Esophagus squamous epithelium (tissue), 5 donors: ENCODE data around the gene SHFL. TPM values are rescaled to one million over a fixed set of nuclear protein-coding genes. Genes with fewer than 3 reads are reported as not detected.
A peak's percentile ranks its signal among the peaks of the same experiment; 100 is the strongest.

Experiments
- DNase-seq: peaks from one replicate; lab custom pipeline; 2025; lab: John Stamatoyannopoulos, UW
- H3K27ac ChIP-seq, 4 donors: fragments of 200-600 bp; sonication (generic); one replicate each; pipeline ENCODE4 v1.5.1; 2016 to 2019; ENCODE audit warnings: mild to moderate bottlenecking in 1 of 4
- H3K27me3 ChIP-seq, 4 donors: fragments of 200-600 bp; sonication (generic); 1 replicate in 3 of 4; 2 replicates in 1 of 4; pipeline versions ENCODE4 v1.5.1 to v1.6.0; 2017 to 2021; ENCODE audit warnings: antibody characterized with exemption in 1 of 4
- H3K36me3 ChIP-seq, 3 donors: fragments of 200-600 bp; sonication (generic); one replicate each; pipeline ENCODE4 v1.5.1; 2016 to 2019
- H3K4me1 ChIP-seq, 3 donors: fragments of 200-600 bp; sonication (generic); one replicate each; pipeline ENCODE4 v1.5.1; 2017 to 2019
- H3K4me3 ChIP-seq, 4 donors: fragments of 200-600 bp; sonication (generic); 1 replicate in 3 of 4; 2 replicates in 1 of 4; pipeline ENCODE4 v1.5.1; 2016 to 2019; ENCODE audit warnings: mild to moderate bottlenecking in 2 of 4, moderate library complexity in 1 of 4
- H3K9me3 ChIP-seq, 3 donors: fragments of 200-600 bp; sonication (generic); one replicate each; pipeline ENCODE4 v1.5.1; 2016 to 2019
- POLR2A ChIP-seq, 4 donors: fragments of 450-650 bp; IDR thresholded peaks; one replicate each; pipeline ENCODE4 v1.6.1; 2017; ENCODE audit warnings: antibody characterized with exemption in 4 of 4, mild to moderate bottlenecking in 4 of 4, moderate library complexity in 3 of 4
- WGBS, 2 donors: methylation state at CpG; one replicate each; pipeline ENCODE4 v1.1.5; 2018; 5-methylcytosine and 5-hydroxymethylcytosine counted together
- intact Hi-C: fragments of 100-400 bp; cut with DNase I; formaldehyde crosslinking; loops from one replicate; pipeline ENCODE4 v1.15.0; 2022
- total RNA-seq, 4 donors: library from RNA; depleted of rRNA; stranded (reverse); fragments of >200 nt; gene quantifications; one replicate each; pipeline ENCODE4 v1.1.0, GENCODE V29; 2016
- TF ChIP-seq, protein P1 (sequence below), 6 experiments: fragments of 450-650 bp in 4 of 6; fragments of 200-600 bp in 2 of 6; sonication (generic) in 2 of 6; IDR thresholded peaks; one replicate each; pipeline ENCODE4 v1.5.1; 2016 to 2019; ENCODE audit warnings: antibody characterized with exemption in 6 of 6, mild to moderate bottlenecking in 4 of 6, moderate library complexity in 4 of 6
- donor health status: DM: yes; HTN: yes; CAD: no.

The SHFL gene
- total RNA-seq, 4 donors from 2014 or later, result 10.0 to 23.7 (median 14.7) TPM

DNA sequence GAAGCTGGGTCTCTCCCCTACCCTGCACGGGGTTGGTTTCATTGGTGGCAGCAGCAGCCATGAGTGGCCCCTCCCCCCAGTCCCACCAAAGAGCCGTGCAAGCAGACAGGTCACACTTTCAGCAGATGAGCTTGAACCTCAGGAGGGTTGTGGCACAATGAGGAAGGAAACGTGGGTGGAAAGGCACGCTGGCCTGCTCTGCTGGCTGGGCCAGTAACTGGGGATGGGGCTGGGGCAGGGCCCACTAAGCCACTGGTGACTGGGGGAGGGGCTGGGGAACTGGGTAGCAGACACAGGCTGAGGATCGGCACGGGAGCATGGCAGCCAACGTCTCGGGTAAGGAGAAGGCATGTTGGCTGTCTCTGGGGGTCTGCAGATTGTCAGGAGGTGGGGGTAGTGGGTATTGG lies 25.3 kb downstream of the SHFL start, which contains the start of gene P2RY11:
TSS of gene P2RY11 (plus strand) at position 289 of the 407 bp plus-strand sequence. CDS start at position 318, 29 bp downstream.
- intact Hi-C loops, result loop anchor here (10.0 kb wide), 1 partner anchor 143 kb away; the partner anchor contains the start of gene MRPL4
- Histone ChIP-seq H3K4me3 (peak within 1 kb of the TSS in 1 of 4 donors; percentile 23), H3K27me3 (no peaks in the 10 kb centered on the region), H3K36me3 (peaks cover 43 to 79% (median 57%) of the 10 kb centered on the region in 3 donors), H3K27ac (peak within 1 kb of the TSS in 2 of 4 donors; percentile 57 to 58), H3K4me1 (peaks cover 13 to 51% (median 20%) of the 10 kb centered on the region in 3 donors), H3K9me3 (no peaks in the 10 kb centered on the region)
- 49 to 88% methylated on average over 4 to 5 of the region's 8 CpGs for WGBS, 2 donors
- DNase-seq, result no peak
- TF ChIP-seq, protein P1, sequence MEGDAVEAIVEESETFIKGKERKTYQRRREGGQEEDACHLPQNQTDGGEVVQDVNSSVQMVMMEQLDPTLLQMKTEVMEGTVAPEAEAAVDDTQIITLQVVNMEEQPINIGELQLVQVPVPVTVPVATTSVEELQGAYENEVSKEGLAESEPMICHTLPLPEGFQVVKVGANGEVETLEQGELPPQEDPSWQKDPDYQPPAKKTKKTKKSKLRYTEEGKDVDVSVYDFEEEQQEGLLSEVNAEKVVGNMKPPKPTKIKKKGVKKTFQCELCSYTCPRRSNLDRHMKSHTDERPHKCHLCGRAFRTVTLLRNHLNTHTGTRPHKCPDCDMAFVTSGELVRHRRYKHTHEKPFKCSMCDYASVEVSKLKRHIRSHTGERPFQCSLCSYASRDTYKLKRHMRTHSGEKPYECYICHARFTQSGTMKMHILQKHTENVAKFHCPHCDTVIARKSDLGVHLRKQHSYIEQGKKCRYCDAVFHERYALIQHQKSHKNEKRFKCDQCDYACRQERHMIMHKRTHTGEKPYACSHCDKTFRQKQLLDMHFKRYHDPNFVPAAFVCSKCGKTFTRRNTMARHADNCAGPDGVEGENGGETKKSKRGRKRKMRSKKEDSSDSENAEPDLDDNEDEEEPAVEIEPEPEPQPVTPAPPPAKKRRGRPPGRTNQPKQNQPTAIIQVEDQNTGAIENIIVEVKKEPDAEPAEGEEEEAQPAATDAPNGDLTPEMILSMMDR (IDR thresholded peaks at IDR 0.05), result no peak
- no peak for TF ChIP-seq POLR2A (IDR thresholded peaks at IDR 0.05)

DNA sequence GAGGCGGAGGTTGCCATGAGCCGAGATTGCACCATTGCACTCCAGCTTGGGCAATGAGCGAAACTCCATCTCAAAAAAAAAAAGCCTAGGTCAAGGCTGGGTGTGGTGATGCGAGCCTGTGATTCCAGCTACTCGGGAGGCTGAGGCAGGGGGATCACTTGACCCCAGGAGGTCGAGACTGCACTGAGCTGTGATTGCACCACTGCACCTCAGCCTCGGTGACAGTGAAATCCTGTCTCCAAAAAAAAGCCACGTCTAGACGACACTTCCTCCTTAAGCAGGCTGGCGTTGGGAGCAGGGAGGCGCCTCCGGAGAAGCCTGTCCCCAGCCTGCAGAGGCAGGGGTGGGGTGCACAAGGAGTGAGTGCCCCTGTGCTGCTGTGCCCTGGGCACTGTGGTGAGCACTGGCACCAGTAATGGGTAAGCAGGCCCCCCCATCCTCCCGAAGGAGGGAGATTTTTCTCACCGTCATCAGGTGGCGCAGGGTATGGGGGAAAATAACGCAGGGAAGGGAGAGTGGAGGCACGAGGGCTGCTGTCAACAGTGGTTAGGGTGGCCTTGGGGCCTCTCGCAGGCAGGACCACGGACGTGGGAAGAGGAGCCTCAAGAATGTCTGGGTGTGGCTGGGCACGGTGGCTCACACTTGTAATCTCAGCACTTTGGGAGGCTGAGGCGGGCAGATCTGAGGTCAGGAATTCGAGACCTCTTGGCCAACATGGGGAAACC lies 26.1 kb downstream of the SHFL start:
- Histone ChIP-seq H3K4me3 (peak overlapping the region in 1 of 4 donors; percentile 23), H3K36me3 (peaks cover 44 to 86% (median 62%) of the 10 kb centered on the region in 3 donors), H3K9me3 (no peaks in the 10 kb centered on the region), H3K27me3 (no peaks in the 10 kb centered on the region), H3K27ac (peak overlapping the region in 2 of 4 donors; percentile 57 to 58), H3K4me1 (peaks cover 7 to 46% (median 12%) of the 10 kb centered on the region in 3 donors)
- no peak for DNase-seq
- intact Hi-C loops, result loop anchor here (10.0 kb wide), 1 partner anchor 143 kb away; the partner anchor contains the start of gene MRPL4
- WGBS, 2 donors, result 50 to 56% methylated on average over 9 to 17 of the region's 23 CpGs
- TF ChIP-seq POLR2A (IDR thresholded peaks at IDR 0.05), result no peak
- TF ChIP-seq, protein P1 (IDR thresholded peaks at IDR 0.05), result no peak

DNA sequence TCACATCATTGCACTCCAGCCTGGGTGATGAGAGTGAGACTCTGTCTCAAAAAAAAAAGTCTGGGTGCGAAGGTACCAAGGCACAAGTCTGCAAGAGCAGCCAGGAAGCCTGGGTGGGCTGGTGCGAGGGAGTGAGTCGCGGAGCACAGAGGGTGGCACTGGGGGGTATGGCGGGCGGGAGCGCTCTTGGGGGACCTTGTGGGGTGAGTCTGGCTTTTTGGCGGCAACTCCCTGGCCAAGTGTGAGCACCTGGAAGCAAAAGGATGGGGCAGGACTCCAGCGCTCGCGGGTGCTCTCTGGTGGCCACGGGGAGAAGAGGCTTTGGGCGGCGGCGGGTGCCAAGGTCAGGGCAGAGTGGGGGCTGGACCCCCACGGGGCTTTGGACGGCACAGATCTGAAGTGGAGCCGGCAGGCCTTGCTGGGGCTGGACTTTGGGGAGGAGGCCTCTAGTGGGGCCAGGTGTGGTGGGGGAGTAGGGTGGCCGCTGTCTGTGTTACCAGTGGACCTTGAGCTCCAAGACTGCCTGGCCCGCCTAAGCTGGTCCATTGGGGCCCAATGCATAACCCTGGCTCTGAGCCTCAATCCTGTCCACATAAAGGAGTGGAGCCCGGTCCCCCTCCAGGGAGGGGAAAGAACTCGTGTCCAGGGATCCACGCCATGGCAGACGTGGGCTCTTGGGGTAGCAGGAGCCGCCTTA lies 26.9 kb downstream of the SHFL start:
- peaks cover 4 to 44% (median 13%) of the 10 kb centered on the region in 3 donors for H3K4me1 ChIP-seq
- intact Hi-C loops, result loop anchor here (10.0 kb wide), 1 partner anchor 142 kb away; the partner anchor contains the start of gene MRPL4
- peak overlapping the region in 2 of 4 donors; percentile 44 to 57 for H3K27ac ChIP-seq
- no peak for TF ChIP-seq POLR2A (IDR thresholded peaks at IDR 0.05)
- TF ChIP-seq, protein P1 (IDR thresholded peaks at IDR 0.05), result peak; percentile 46 to 78 (median 57)
- peak overlapping the region in 1 of 4 donors; percentile 23 for H3K4me3 ChIP-seq
- no peaks in the 10 kb centered on the region for H3K9me3 ChIP-seq
- 21 to 57% methylated on average over 1 to 18 of the region's 25 CpGs for WGBS, 2 donors
- DNase-seq, result no peak
- peaks cover 46 to 86% (median 60%) of the 10 kb centered on the region in 3 donors for H3K36me3 ChIP-seq
- H3K27me3 ChIP-seq, result no peaks in the 10 kb centered on the region

DNA sequence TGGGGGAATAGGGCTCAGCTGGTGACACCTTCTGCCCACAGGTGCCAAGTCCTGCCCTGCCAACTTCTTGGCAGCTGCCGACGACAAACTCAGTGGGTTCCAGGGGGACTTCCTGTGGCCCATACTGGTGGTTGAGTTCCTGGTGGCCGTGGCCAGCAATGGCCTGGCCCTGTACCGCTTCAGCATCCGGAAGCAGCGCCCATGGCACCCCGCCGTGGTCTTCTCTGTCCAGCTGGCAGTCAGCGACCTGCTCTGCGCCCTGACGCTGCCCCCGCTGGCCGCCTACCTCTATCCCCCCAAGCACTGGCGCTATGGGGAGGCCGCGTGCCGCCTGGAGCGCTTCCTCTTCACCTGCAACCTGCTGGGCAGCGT lies 27.5 kb downstream of the SHFL start:
- Histone ChIP-seq H3K4me3 (no peak overlapping the region), H3K9me3 (no peaks in the 10 kb centered on the region), H3K27me3 (no peaks in the 10 kb centered on the region), H3K4me1 (peaks cover 6 to 45% (median 18%) of the 10 kb centered on the region in 3 donors), H3K27ac (peak overlapping the region in 2 of 4 donors; percentile 44 to 57), H3K36me3 (peaks cover 42 to 86% (median 57%) of the 10 kb centered on the region in 3 donors)
- DNase-seq, result no peak
- TF ChIP-seq POLR2A (IDR thresholded peaks at IDR 0.05), result no peak
- TF ChIP-seq, protein P1 (IDR thresholded peaks at IDR 0.05), result no peak
- intact Hi-C loops, result loop anchor here (10.0 kb wide), 1 partner anchor 141 kb away; the partner anchor contains the start of gene MRPL4
- 0 to 48% methylated on average over 2 to 14 of the region's 19 CpGs for WGBS, 2 donors
